ENCODE results near the gene TTLL6. TPM values are rescaled to one million over a fixed set of nuclear protein-coding genes. Genes with fewer than 3 reads are reported as not detected.

The TTLL6 gene
- polyA plus RNA-seq, 4 donors = 0.24 to 0.67 (median 0.32) TPM; not detected in 1

Other genes starting within 250 kb of the TTLL6 start
- 10 to 100 TPM in 2 of 4 donors, 1 to 10 TPM in 2; 3.5 to 20.3 (median 11.4) TPM for gene HOXB4, start 238.9 kb downstream of the TTLL6 start, polyA plus RNA-seq (ENCODE audit: insufficient read length in 4 of 4)
- 100 to 1,000 TPM in 3 of 4 donors, 10 to 100 TPM in 1; 70.2 to 217 (median 153) TPM for gene HOXB3, start 227.0 kb downstream of the TTLL6 start, polyA plus RNA-seq (ENCODE audit: insufficient read length in 4 of 4)
- 10 to 100 TPM; 13.7 to 51.2 (median 30.4) TPM for gene HOXB5, start 223.4 kb downstream of the TTLL6 start, polyA plus RNA-seq (ENCODE audit: insufficient read length in 4 of 4)
- 100 to 1,000 TPM in 1 of 4 donors, 10 to 100 TPM in 3; 25.6 to 153 (median 86.0) TPM for gene HOXB6, start 212.2 kb downstream of the TTLL6 start, polyA plus RNA-seq (ENCODE audit: insufficient read length in 4 of 4)
- 10 to 100 TPM in 3 of 4 donors, 1 to 10 TPM in 1; 6.0 to 53.3 (median 39.3) TPM for gene HOXB7, start 206.2 kb downstream of the TTLL6 start, polyA plus RNA-seq (ENCODE audit: insufficient read length in 4 of 4)
- gene HOXB8, start 201.9 kb downstream of the TTLL6 start, polyA plus RNA-seq (ENCODE audit: insufficient read length in 4 of 4) = 10 to 100 TPM in 3 of 4 donors, 1 to 10 TPM in 1; 5.1 to 61.5 (median 46.5) TPM
- gene HOXB9, start 190.9 kb downstream of the TTLL6 start, polyA plus RNA-seq (ENCODE audit: insufficient read length in 4 of 4) = 10 to 100 TPM; 13.0 to 71.8 (median 60.8) TPM
- not detected for gene PRAC1, start 94.7 kb downstream of the TTLL6 start, polyA plus RNA-seq (ENCODE audit: insufficient read length in 4 of 4)
- gene PRAC2, start 94.0 kb downstream of the TTLL6 start, polyA plus RNA-seq (ENCODE audit: insufficient read length in 4 of 4) = not detected
- gene HOXB13, start 88.5 kb downstream of the TTLL6 start, polyA plus RNA-seq (ENCODE audit: insufficient read length in 4 of 4) = not detected
- 10 to 100 TPM; 71.0 to 87.9 (median 81.8) TPM for gene CALCOCO2, start 13.8 kb upstream of the TTLL6 start, polyA plus RNA-seq (ENCODE audit: insufficient read length in 4 of 4)
- gene ATP5MC1, start 75.6 kb upstream of the TTLL6 start, polyA plus RNA-seq (ENCODE audit: insufficient read length in 4 of 4) = 100 to 1,000 TPM; 102 to 157 (median 143) TPM
- 100 to 1,000 TPM in 1 of 4 donors, 10 to 100 TPM in 3; 85.5 to 105 (median 96.1) TPM for gene UBE2Z, start 91.2 kb upstream of the TTLL6 start, polyA plus RNA-seq (ENCODE audit: insufficient read length in 4 of 4)
- gene SNF8, start 127.6 kb upstream of the TTLL6 start, polyA plus RNA-seq (ENCODE audit: insufficient read length in 4 of 4) = 100 to 1,000 TPM in 2 of 4 donors, 10 to 100 TPM in 2; 67.4 to 112 (median 96.5) TPM
- gene GIP, start 151.4 kb upstream of the TTLL6 start, polyA plus RNA-seq (ENCODE audit: insufficient read length in 4 of 4) = not detected
- gene IGF2BP1, start 180.2 kb upstream of the TTLL6 start, polyA plus RNA-seq (ENCODE audit: insufficient read length in 4 of 4) = 10 to 100 TPM in 3 of 4 donors, 1 to 10 TPM in 1; 5.7 to 26.7 (median 20.0) TPM

Data from left renal pelvis (tissue), 4 donors.